ENCODE results near the gene ZNF621.

GRCh38 chr3:40581166-40581565, 56.4 kb downstream of the ZNF621 start:
- TF ChIP-seq SP1 (IDR thresholded peaks at IDR 0.05; ENCODE audit: low read depth, low read length) (no peak), CEBPB (IDR thresholded peaks at IDR 0.05; ENCODE audit: low read depth, low read length) (no peak), POLR2A (IDR thresholded peaks at IDR 0.05; ENCODE audit: control extremely low read depth in 1 of 2, low read depth in 2 of 2, low read length in 2 of 2) (no peak), RNF2 (IDR thresholded peaks at IDR 0.05; ENCODE audit: borderline replicate concordance, low read depth, low read length, missing control alignments, poor library complexity, severe bottlenecking) (no peak)

All from H1 (cell line).